K562 (cell line): ENCODE measurements around the gene CUEDC2. TPM values are rescaled to one million over a fixed set of nuclear protein-coding genes. Genes with fewer than 3 reads are reported as not detected.
A peak's percentile ranks its signal among the peaks of the same experiment; 100 is the strongest.

Experiments
- C11orf30 ChIP-seq: fragments of 450-650 bp; IDR thresholded peaks from 2 replicates; pipeline ENCODE4 v1.6.1; 2016; ENCODE audit warnings: low read depth, mild to moderate bottlenecking
- CBX1 ChIP-seq: sonication (generic); IDR thresholded peaks from 2 replicates; pipeline ENCODE4 v1.6.1; 2016; ENCODE audit warnings: antibody characterized with exemption, low read depth, mild to moderate bottlenecking
- COPS2 ChIP-seq: fragments of 450-650 bp; conservative IDR thresholded peaks from 2 replicates; pipeline ENCODE4 v1.6.1; 2016; ENCODE audit warnings: mild to moderate bottlenecking, moderate library complexity
- ETV1 ChIP-seq: fragments of 450-650 bp; conservative IDR thresholded peaks from 2 replicates; pipeline ENCODE4 v1.6.1; 2016; ENCODE audit warnings: missing genetic modification characterization, control low read depth, low read depth, missing compliant biosample characterization
- FOXP4 ChIP-seq: sonication (generic); formaldehyde crosslinking; IDR thresholded peaks from 2 replicates; pipeline ENCODE4 v1.8.0; 2022; ENCODE audit warnings: mild to moderate bottlenecking, missing genetic modification reagents, borderline replicate concordance
- GTF2E2 ChIP-seq: fragments of 200-800 bp; sonication (Bioruptor generic); IDR thresholded peaks from 2 replicates; pipeline ENCODE4 v1.6.1; 2016; ENCODE audit warnings: missing genetic modification characterization, missing compliant biosample characterization
- MTA1 ChIP-seq: fragments of 450-650 bp; IDR thresholded peaks from 2 replicates; pipeline ENCODE4 v1.6.1; 2017; ENCODE audit warnings: borderline replicate concordance
- MXD1 ChIP-seq: fragments of 250-450 bp; sonication (Bioruptor Pico); IDR thresholded peaks from 2 replicates; pipeline ENCODE4 v1.8.0; 2021; ENCODE audit warnings: borderline replicate concordance, mild to moderate bottlenecking, moderate library complexity; ENCODE audit not compliant: poor library complexity, severe bottlenecking
- NFYB ChIP-seq: IDR thresholded peaks from 2 replicates; pipeline ENCODE4 v1.6.1; 2011; ENCODE audit warnings: mild to moderate bottlenecking, moderate library complexity; ENCODE audit not compliant: insufficient read length; ENCODE audit errors: extremely low read depth
- POLR2AphosphoS5 ChIP-seq: IDR thresholded peaks from 2 replicates; pipeline ENCODE4 v1.6.1; 2011; ENCODE audit warnings: mild to moderate bottlenecking, low read depth, low read length, moderate library complexity; ENCODE audit not compliant: control insufficient read depth, insufficient read depth
- SIN3B ChIP-seq: fragments of 450-650 bp; IDR thresholded peaks from 2 replicates; pipeline ENCODE4 v1.6.1; 2017; ENCODE audit warnings: low read depth, mild to moderate bottlenecking, moderate library complexity
- SIX5 ChIP-seq, 2 experiments: IDR thresholded peaks; 2 replicates each; pipeline ENCODE4 v1.6.1; 2011; ENCODE audit warnings: low read length in 2 of 2, borderline replicate concordance in 1 of 2, low read depth in 1 of 2, mild to moderate bottlenecking in 1 of 2, moderate library complexity in 1 of 2; ENCODE audit not compliant: insufficient read depth in 1 of 2
- SMARCA4 ChIP-seq: fragments of 450-650 bp; IDR thresholded peaks from 2 replicates; pipeline ENCODE4 v1.6.1; 2016
- SRF ChIP-seq, 2 experiments: fragments of 250-450, 450-650 bp in 1 of 2; sonication (Bioruptor Pico) in 1 of 2; sonication (generic) in 1 of 2; formaldehyde crosslinking; IDR thresholded peaks; 2 replicates each; pipeline versions ENCODE4 v1.5.0 to v1.5.1; 2020 to 2022; ENCODE audit warnings: mild to moderate bottlenecking in 1 of 2, missing genetic modification reagents in 1 of 2
- TRIM24 ChIP-seq, 2 experiments: fragments of 450-650 bp; IDR thresholded peaks; 2 replicates each; pipeline ENCODE4 v1.6.1; 2016
- ZC3H4 ChIP-seq: sonication (generic); formaldehyde crosslinking; IDR thresholded peaks from 2 replicates; pipeline ENCODE4 v1.9.0; 2021; ENCODE audit warnings: missing genetic modification reagents, borderline replicate concordance
- ZNF175 ChIP-seq: fragments of 200-800 bp; sonication (Bioruptor generic); IDR thresholded peaks from 2 replicates; pipeline ENCODE4 v1.6.1; 2016; ENCODE audit warnings: low read depth, mild to moderate bottlenecking, missing genetic modification characterization, missing compliant biosample characterization
- ZSCAN32 ChIP-seq: fragments of 450-650 bp; formaldehyde crosslinking; IDR thresholded peaks from 2 replicates; pipeline ENCODE4 v1.4.0; 2020; ENCODE audit warnings: mild to moderate bottlenecking, moderate library complexity
- polyA plus RNA-seq, 8 experiments: library from polyadenylated mRNA; depleted of rRNA in 4 of 8; stranded (reverse) in 5 of 8; unstranded in 3 of 8; fragments of >200 nt; fragmentation: Nextera tagmentation in 2 of 8; fragmentation: Illumina TruSeq in 1 of 8; extraction: Ambion mirVana in 2 of 8; extraction: Trizol in 1 of 8; gene quantifications; 2 replicates each; pipeline versions ENCODE4 v1.2.1 to v1.2.3, GENCODE V29; 2011 to 2014; ENCODE audit warnings: inconsistent platforms in 1 of 8, missing spikeins in 1 of 8
- total RNA-seq, 7 experiments: library from RNA; depleted of rRNA in 6 of 7; stranded (reverse); fragments of >200 nt in 6 of 7; fragmentation: Illumina TruSeq in 2 of 7; extraction: Trizol in 2 of 7; gene quantifications; 2 replicates each; pipeline versions ENCODE4 v1.2.1 to v1.2.3, GENCODE V29; 2011 to 2021; ENCODE audit warnings: low replicate concordance in 1 of 7
- TF ChIP-seq, protein P1 (sequence below): fragments of 250-450 bp; sonication (Bioruptor Pico); IDR thresholded peaks from 2 replicates; pipeline ENCODE4 v1.5.0; 2020; ENCODE audit warnings: mild to moderate bottlenecking, borderline replicate concordance
- TF ChIP-seq, protein P2 (sequence below): fragments of 450-650 bp; formaldehyde crosslinking; IDR thresholded peaks from 2 replicates; pipeline ENCODE4 v1.4.0; 2022; ENCODE audit warnings: missing genetic modification characterization
- TF ChIP-seq, protein P3 (sequence below): fragments of 250-450 bp; sonication (Bioruptor Pico); IDR thresholded peaks from 2 replicates; pipeline ENCODE4 v1.5.0; 2021

CUEDC2 gene
- total and polyA plus RNA-seq, 9 of the 15 experiments (the other 6 are each of a cell fraction or from before 2014, with no cell fraction given) = 8.5 to 48.9 (median 27.4) TPM

DNA sequence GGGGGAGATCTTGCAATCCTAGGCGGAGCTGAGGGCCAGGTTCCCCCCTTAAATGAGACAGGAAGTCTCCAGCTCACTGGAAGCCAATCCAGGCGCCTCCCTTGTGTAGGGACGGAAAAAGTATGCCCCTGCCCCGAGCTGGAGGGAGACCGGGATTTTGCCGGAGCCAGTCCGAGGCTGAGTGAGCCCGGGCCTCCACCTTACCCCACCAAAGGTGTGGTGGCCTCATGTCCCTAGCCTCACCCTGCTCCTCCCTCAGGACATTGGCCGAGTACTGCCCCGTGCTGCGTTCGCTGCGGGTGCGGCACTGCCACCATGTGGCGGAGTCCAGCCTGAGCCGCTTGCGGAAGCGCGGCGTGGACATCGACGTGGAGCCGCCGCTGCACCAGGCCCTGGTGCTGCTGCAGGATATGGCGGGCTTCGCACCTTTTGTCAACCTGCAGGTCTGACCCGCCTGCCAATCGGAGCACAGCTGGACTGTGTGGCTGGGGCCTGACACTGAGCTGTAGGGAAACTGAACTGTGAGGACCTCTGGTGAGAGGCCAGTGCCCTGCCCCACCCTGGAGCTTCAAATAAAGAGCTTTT, 9.7 kb downstream of the CUEDC2 start (continued):
- TF ChIP-seq, protein P1, sequence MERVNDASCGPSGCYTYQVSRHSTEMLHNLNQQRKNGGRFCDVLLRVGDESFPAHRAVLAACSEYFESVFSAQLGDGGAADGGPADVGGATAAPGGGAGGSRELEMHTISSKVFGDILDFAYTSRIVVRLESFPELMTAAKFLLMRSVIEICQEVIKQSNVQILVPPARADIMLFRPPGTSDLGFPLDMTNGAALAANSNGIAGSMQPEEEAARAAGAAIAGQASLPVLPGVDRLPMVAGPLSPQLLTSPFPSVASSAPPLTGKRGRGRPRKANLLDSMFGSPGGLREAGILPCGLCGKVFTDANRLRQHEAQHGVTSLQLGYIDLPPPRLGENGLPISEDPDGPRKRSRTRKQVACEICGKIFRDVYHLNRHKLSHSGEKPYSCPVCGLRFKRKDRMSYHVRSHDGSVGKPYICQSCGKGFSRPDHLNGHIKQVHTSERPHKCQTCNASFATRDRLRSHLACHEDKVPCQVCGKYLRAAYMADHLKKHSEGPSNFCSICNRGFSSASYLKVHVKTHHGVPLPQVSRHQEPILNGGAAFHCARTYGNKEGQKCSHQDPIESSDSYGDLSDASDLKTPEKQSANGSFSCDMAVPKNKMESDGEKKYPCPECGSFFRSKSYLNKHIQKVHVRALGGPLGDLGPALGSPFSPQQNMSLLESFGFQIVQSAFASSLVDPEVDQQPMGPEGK (CRISPR knock-in tag) = no peak
- TF ChIP-seq MTA1 (no peak), GTF2E2 (no peak), C11orf30 (no peak), NFYB (no peak), ETV1 (tag) (peak; percentile 34; the same call in 1 of the 2 replicates), POLR2AphosphoS5 (no peak), FOXP4 (CRISPR knock-in tag) (no peak), CBX1 (peak; percentile 63; the same call in 1 of the 2 replicates), SMARCA4 (peak; percentile 77), ZC3H4 (CRISPR knock-in tag) (no peak), TRIM24 (IDR thresholded peaks at IDR 0.05) (no peak), SRF (CRISPR knock-in tag; IDR thresholded peaks at IDR 0.05) (peak in 1 of 2 experiments; percentile 76; a peak in 2 of 4 replicates), ZNF175 (CRISPR knock-in tag) (no peak), SIX5 (IDR thresholded peaks at IDR 0.05; ENCODE audit: borderline replicate concordance in 1 of 2, insufficient read depth in 1 of 2, low read depth in 1 of 2, low read length in 2 of 2) (no peak), COPS2 (no peak), SIN3B (no peak), ZSCAN32 (CRISPR knock-in tag) (no peak), MXD1 (CRISPR knock-in tag) (no peak)
- TF ChIP-seq, protein P2, sequence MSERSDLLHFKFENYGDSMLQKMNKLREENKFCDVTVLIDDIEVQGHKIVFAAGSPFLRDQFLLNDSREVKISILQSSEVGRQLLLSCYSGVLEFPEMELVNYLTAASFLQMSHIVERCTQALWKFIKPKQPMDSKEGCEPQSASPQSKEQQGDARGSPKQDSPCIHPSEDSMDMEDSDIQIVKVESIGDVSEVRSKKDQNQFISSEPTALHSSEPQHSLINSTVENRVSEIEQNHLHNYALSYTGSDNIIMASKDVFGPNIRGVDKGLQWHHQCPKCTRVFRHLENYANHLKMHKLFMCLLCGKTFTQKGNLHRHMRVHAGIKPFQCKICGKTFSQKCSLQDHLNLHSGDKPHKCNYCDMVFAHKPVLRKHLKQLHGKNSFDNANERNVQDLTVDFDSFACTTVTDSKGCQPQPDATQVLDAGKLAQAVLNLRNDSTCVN (CRISPR knock-in tag) = no peak
- TF ChIP-seq, protein P3, sequence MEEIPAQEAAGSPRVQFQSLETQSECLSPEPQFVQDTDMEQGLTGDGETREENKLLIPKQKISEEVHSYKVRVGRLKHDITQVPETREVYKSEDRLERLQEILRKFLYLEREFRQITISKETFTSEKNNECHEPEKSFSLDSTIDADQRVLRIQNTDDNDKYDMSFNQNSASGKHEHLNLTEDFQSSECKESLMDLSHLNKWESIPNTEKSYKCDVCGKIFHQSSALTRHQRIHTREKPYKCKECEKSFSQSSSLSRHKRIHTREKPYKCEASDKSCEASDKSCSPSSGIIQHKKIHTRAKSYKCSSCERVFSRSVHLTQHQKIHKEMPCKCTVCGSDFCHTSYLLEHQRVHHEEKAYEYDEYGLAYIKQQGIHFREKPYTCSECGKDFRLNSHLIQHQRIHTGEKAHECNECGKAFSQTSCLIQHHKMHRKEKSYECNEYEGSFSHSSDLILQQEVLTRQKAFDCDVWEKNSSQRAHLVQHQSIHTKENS (CRISPR knock-in tag) = no peak
